DMS53 treated with DMSO at 0.1 percent for 48 hours (cell line): ENCODE results near the gene NLGN3.
A peak's percentile ranks its signal among the peaks of the same experiment; 100 is the strongest.

Source experiments
- DNase-seq: peaks from one replicate; lab custom pipeline; 2025; ENCODE audit not compliant: unreplicated experiment; lab: John Stamatoyannopoulos, UW

Gene NLGN3

DNA sequence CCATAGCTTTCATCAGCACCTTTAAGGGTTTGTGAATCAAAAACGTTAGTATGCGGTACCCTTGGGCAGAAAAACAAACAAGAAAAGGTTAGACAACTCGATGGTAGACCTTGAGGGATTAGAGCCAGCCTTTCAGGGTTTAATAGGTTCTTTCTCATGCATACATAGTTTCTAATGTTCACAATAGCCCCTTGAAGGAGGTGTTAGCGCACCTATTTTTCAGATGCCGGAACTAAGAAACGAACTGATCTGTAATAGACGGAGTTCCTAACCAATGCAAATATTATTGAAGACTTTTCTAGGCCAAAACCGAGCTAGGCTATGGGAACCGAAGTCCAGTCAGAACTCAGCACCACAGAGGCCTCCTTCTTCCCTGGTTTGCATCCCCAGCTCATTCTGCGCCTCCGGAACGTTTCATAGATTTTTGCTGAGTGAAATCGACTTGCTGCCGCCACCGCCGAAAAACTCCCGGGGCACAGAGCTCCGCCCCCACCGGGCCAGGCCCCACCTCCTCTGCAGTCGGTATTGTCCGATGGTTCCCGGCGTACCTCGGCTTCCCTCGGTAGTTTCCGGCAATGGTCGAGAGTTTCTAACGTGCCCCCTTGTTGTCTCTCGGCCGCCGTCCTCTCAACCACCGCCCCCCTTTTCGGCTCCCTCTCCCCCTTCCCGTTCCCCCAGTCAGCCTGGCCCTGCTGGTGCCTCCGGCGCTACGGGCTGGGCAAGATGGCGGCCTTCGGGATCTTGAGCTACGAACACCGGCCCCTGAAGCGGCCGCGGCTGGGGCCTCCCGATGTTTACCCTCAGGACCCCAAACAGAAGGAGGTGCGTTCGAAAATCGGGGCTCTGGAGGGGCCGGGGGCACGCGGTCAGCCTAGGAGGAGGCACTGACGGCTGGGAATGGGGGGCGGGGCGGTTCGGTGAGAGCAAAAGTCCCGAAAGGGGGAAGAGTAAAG is 26.3 kb upstream of the NLGN3 start, which contains the start of gene MED12:
MED12 (plus strand) TSS at position 565 of the 953 bp plus-strand sequence; CDS start at position 724, 159 bp downstream.
- peak; percentile 55 for DNase-seq

DNA sequence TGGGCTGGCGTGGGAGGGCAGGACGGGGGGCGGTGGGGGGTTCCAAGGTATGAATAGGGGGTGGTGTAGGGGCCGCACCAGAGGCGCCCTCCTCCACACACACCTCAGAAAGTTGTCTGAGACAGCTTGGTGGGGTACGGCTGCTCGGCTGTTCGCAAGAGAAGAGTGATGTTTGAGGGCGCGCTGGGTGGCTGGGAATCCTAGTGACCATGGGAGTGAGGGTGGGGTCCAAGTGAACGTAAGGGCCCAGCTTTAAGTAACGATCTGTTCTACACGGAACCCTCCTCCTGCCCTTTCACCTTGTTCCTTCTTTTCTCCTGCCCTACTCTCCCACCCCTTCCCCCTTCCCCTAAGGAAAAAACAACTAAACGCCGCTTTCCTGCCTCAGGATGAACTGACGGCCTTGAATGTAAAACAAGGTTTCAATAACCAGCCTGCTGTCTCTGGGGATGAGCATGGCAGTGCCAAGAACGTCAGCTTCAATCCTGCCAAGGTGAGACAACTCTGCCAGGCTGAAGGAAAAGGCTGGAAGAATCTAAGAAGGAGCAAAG is 25.6 kb upstream of the NLGN3 start:
- no peak for DNase-seq

DNA sequence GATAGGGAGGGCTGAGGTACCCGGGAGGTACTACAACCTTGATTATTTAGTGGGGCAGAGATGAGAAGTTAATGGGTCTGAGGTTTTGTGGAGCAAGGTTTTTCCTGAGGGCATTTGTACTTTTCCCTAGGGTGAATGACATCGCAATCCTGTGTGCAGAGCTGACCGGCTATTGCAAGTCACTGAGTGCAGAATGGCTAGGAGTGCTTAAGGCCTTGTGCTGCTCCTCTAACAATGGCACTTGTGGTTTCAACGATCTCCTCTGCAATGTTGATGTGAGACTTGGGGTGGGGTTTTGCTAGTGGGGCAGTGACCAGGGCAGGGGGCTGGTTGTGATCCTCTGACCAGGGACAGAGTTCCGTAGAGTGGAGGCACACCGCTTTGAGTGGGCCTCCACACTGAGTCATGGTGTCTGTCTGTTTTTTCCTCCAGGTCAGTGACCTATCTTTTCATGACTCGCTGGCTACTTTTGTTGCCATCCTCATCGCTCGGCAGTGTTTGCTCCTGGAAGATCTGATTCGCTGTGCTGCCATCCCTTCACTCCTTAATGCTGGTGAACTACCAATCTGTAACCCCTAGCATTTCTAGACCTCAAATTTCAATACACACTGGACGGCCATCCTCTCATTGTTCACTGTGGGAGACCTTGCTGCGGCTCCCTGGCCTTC is 16.3 kb upstream of the NLGN3 start:
- DNase-seq = no peak

DNA sequence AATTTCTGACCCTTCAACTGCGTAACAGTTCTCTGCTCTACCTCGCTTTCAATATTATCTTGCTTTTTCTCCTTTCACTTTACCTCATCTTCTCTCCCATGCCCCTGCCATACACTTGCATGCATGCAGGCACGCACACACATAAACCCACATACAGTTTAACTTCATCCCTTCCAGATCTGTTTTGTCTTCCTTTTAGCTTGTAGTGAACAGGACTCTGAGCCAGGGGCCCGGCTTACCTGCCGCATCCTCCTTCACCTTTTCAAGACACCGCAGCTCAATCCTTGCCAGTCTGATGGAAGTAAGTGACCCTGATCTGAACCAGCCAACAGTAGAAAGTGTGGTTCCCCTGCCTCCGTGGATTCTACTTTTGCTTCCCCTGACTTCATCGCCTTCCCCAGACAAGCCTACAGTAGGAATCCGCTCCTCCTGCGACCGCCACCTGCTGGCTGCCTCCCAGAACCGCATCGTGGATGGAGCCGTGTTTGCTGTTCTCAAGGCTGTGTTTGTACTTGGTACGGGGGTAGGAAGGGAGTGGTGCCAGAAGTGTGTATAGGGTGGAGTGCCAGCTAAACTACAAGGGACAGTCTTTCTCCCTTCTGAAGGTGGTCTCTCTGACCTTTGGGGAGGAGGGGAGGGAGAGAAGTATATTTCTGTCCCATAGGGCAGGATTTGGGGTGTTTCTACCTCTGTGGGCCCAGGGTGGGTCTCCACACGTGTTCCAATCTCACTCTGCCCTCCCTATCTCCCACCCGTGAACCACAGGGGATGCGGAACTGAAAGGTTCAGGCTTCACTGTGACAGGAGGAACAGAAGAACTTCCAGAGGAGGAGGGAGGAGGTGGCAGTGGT is 15.5 kb upstream of the NLGN3 start:
- peak; percentile 30 for DNase-seq

DNA sequence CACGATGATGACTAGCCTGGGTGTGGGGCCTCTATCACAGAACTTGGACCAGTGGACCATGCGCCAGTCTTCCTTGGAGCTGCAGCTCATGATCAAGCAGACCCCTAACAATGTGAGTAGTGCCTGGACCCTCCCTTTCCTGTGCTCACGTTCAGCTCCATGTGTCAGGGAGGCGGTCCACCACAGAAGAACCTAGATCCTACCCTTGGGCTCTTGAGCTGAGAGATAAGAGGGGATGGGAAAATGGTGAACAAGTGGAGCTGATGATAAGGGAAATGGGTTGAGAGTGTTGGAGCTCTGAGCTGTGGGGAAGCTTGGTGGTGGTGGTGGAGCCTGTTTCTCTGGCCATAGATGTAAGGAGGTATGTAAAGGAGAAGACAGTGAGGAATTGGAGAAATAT is 13.1 kb upstream of the NLGN3 start:
- no peak for DNase-seq

DNA sequence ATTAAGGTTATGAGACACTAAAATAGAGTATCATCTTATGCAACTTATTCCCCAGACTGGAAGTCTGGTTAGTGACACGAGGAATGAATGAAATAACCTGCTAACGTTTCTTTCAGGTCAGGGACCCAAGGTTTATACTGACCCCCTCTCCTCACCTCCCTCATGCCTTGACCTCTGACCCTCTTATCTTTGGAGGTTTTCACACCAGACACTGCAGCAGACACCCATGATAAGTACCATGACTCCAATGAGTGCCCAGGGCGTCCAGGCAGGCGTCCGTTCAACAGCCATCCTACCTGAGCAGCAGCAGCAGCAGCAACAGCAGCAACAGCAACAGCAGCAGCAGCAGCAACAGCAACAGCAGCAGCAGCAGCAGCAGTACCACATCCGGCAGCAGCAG is 4.2 kb upstream of the NLGN3 start:
- no peak for DNase-seq

DNA sequence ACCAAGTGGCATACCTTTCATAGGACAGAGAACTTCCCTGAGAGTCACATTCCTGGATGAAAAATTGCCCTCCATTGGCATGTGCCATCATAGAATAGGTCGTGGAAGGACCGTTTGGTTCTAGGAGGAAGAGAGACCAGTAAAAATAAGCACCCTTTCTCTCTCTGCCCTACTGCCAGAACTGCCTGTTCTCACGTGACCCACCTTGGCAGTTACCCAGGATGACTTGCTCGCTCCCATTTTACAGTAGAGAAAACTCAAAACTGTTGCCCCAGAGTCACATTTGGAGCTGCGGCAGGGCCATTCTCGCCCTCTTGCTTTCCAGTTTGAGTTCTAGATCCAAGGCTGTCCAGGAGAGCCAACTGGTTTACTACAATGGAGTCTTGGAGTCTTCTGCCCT is 1.1 kb upstream of the NLGN3 start:
- DNase-seq = no peak

DNA sequence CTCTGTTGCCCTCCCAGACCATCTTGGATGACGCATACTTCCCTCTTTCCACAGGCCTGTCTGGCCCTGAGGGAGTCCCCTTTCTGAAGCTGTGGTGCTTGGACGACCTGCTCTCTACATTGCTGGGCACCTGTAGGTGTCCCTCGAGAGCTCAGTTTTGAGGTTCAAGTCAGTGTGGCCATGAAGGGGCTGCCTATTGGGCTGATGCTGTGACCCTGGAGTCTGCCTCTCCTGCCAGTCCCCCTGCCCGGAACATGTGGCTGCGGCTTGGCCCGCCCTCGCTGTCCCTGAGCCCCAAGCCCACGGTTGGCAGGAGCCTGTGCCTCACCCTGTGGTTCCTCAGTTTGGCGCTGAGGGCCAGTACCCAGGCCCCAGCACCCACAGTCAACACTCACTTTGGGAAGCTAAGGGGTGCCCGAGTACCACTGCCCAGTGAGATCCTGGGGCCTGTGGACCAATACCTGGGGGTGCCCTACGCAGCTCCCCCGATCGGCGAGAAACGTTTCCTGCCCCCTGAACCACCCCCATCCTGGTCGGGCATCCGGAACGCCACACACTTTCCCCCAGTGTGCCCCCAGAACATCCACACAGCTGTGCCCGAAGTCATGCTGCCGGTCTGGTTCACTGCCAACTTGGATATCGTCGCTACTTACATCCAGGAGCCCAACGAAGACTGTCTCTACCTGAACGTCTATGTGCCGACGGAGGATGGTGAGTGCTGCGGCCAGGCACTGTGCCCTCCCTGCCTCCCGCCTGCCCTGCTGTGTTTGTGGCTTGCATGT is 3.0 kb downstream of the NLGN3 start:
- no peak for DNase-seq

DNA sequence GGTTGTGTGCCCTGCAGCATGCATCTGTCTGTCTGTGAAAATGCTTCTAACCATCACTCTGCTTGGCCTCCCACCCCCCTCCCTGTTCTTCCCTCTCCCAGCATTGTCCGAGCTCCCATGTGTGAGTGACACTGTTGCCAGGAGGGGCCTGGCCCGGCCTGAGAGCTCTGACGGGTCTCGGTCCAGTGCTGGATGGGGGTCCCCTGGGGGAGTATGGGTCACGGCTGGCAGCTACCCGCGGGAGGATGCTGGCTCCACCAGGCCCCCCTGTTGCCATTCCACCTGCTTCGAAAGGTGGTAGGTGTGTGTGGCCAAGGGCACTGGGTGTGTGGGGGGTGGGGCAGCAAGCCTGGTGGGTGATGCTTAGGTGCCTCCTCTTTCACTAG is 3.6 kb downstream of the NLGN3 start:
- DNase-seq = no peak

DNA sequence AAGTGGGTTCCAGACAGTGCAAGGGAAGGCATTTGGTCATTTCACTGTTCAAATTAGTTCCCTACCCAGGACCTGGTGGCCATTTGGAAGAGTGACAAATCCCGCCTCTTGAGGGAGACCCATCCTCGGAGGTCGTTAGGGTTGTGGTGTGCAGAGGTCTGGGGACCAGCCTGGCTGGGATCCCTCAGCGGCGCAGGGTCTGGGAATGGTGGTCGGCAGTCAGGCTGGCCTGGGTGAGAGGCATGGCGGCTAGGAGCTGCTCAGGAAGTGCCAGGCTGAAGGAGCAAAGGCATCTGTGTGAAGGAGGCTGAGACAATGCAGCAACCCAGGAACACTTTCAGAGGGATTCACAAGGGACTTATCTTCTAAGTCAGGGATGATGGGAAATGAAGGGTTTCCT is 6.7 kb downstream of the NLGN3 start:
- DNase-seq = no peak

DNA sequence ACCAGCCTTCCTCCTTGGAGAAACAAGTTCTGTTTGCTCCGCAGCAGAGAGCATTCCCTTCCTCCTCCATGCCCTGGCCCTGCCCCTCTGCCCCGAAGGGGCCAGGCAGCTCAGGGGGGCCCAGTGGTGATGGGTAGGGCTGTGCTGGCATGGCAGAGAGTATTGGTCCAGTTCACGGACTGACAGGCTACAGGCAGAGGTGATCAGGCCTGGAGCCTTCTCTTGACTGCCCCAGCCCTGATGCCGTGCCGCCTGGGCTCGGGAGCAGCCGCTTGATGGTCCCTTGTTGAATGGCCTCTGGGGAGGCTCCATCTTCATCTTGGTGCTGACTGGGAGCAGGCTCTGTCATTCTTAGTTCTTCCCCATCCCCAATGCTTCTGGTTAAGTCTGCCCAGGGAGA is 9.6 kb downstream of the NLGN3 start:
- DNase-seq = no peak

DNA sequence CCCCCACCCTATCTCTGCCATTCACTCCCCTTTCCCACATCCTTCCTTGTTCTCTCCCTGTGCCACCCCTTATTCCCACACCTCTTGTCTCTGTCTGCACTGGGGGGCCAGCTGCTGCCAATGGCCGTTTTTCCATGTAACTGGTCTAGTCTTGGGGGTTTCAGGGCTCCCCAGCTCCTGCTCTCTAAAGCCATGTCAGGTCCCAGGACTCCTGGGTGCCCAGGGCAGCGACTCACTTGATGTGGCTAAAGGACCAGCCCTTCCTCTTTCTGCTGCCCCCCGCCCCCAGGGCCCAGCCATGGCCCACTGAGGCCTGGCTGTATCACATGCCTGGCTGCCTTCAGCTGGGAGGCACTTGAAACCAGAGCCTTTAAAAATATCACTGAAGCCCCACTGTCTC is 10.0 kb downstream of the NLGN3 start:
- no peak for DNase-seq

DNA sequence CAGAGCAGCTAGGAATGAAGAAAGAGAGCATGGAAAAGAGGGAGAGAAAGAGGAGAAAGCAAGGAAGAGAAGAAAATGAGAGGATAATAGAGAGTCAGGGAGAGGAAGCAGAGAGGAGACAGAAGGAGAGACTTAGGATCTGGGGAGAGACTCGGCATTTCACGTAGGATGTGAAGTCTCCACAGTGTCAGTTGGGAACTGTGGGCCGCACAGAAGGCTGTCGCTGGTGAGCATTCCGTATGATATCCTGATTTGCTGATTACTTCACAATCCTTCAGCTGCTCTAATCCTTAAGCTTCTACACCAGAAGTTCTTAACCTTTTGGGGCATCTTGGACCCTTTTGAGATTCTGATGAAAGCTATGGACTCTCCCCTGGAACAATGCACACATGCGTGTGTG is 14.0 kb downstream of the NLGN3 start:
- DNase-seq = no peak

DNA sequence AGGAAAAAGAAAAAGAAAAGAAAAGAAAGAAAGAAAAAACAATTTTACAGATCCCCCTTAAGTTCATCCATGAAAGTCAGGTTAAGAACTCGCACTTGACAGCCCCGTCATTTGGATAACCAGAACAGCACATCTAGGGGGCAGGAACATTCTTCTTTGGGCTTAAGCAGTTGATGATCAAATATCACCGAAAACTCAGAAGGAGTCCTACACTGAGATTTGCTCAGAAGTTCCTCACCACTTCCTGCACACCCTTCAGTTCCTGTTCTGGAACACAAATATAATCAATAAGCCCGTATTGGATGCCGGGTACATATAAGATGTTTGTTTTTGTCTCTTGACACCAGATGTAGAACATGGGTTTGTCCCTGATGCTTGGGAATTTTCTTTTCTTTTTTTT is 14.7 kb downstream of the NLGN3 start:
- no peak for DNase-seq

DNA sequence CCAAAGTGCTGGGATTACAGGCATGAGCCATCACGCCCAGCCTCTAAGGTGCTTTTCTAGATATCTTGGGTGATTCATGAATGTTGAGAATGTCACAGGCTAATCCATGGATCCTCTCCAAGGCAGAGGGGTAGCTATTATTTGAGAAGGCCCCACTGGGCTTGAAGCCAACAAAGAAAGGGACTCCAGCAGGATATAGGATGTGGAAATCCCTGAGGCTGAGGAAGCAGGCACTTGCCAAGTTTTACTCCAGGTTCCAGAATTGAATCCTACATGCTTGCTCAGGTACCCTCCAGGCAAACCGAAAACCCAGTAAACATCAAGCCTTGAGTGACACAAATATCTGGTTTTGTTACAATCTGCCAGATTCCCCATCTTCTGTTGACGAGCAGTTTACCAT is 15.8 kb downstream of the NLGN3 start:
- DNase-seq = no peak

DNA sequence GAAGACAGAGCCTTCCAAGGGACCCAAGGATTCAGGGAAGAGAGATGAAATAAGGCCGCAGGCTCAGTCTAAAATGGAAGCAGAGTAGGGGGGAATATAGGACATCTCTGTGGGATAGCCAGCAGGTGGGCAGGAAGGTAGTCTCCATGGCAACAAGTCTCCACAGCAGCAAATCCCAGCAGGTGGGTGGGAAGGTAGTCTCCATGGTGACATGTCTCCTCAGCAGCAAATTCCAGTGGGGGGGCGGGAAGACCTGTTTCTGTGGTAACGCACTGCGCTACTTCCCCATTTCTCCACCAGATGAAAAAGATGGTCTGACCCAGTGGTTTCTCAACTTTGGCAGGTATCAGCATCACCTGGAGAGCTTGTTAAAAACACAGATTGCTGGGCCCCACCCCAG is 18.3 kb downstream of the NLGN3 start:
- DNase-seq = no peak

DNA sequence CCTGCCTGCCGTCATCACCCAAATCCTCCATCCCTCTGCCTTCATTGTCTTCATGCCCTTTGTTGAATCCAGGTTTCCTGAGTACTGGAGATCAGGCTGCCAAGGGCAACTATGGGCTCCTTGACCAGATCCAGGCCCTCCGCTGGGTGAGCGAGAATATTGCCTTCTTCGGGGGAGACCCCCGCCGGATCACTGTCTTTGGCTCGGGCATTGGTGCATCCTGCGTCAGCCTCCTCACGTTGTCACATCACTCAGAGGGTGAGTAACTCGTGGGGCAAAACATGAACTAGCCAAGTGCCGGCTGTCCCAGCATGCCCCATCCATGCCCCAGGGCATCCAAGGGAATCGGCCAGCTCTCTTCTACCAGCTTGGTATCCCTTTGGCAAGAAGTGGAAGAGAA is 19.4 kb downstream of the NLGN3 start:
- DNase-seq = no peak

DNA sequence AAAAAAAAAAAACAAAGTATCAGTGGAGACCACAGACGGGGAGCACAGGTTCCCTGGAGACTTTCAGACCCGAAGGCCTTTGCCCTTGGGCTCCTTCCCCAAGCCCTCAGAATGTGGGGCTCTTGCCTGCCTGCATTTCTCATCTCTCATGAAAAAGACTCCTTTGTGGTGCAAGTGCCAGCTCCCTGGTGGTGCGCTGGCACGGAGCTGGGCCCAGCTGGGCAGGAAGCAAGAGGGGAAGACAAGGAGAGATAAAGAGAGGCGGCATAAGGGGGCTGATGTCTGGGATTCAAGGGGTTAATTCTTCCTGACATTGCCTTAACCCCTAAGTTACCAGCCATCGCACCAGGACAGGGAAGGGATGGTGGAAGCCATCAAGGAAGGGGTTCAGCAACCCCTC is 21.8 kb downstream of the NLGN3 start:
- no peak for DNase-seq

DNA sequence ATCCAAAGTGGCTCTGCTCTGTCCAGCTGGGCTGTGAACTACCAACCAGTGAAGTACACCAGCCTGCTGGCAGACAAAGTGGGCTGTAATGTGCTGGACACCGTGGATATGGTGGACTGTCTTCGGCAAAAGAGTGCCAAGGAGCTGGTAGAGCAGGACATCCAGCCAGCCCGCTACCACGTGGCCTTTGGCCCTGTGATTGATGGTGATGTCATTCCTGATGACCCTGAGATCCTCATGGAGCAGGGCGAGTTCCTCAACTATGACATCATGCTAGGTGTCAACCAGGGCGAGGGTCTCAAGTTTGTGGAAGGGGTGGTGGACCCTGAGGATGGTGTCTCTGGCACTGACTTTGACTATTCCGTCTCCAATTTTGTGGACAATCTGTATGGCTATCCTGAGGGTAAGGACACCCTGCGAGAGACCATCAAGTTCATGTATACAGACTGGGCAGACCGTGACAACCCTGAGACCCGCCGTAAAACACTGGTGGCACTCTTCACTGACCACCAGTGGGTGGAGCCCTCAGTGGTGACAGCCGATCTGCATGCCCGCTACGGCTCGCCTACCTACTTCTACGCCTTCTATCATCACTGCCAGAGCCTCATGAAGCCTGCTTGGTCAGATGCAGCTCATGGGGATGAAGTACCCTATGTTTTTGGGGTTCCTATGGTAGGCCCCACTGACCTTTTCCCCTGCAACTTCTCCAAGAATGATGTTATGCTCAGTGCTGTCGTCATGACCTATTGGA is 22.6 kb downstream of the NLGN3 start:
- DNase-seq = no peak

DNA sequence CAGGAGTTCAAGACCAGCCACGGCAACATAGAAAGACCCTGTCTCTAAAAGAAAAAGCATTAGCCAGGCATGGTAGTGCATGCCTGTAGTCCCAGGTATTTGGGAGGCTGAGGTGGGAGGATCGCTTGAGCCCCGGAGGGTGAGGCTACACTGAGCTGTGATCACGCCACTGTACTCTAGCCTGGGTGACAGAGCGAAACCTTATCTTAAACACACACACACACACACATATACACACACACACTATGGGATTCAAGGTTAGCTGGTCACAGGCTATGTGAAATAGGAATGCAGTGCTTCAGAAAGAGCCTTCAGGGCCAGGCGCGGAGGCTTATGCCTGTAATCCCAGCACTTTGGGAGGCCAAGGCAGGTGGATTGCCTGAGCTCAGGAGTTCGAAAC is 23.5 kb downstream of the NLGN3 start:
- DNase-seq = no peak
